H9 (cell line): ENCODE results near the gene PCCB. TPM values are rescaled to one million over a fixed set of nuclear protein-coding genes. Genes with fewer than 3 reads are reported as not detected.

Experiments used
- DNase-seq: peaks from one replicate; pipeline ENCODE4 v3.0.0-alpha.2; 2017
- H2AFZ ChIP-seq: one replicate; pipeline ENCODE4 v1.6.1; 2013; ENCODE audit warnings: mild to moderate bottlenecking, low read length, control low read depth, moderate library complexity
- H2AK5ac ChIP-seq: 2 replicates; pipeline ENCODE4 v1.6.1; 2013; ENCODE audit warnings: low read length, control low read depth, mixed read lengths; ENCODE audit not compliant: insufficient read length
- H2BK120ac ChIP-seq: one replicate; pipeline ENCODE4 v1.6.1; 2013; ENCODE audit warnings: low read depth, mild to moderate bottlenecking, low read length, control low read depth, inconsistent platforms; ENCODE audit not compliant: poor library complexity, severe bottlenecking
- H2BK12ac ChIP-seq: 2 replicates; pipeline ENCODE4 v1.6.1; 2013; ENCODE audit warnings: low read length, control low read depth, mixed read lengths, low read depth; ENCODE audit not compliant: insufficient read length
- H2BK15ac ChIP-seq: 2 replicates; pipeline ENCODE4 v1.6.1; 2013; ENCODE audit warnings: low read depth, low read length, control low read depth
- H2BK20ac ChIP-seq: one replicate; pipeline ENCODE4 v1.6.1; 2013; ENCODE audit warnings: low read depth, mild to moderate bottlenecking, low read length, control low read depth, inconsistent platforms; ENCODE audit not compliant: poor library complexity, severe bottlenecking
- H2BK5ac ChIP-seq: 2 replicates; pipeline ENCODE4 v1.6.1; 2013; ENCODE audit warnings: low read length, control low read depth, mixed read lengths; ENCODE audit not compliant: insufficient read length
- H3K14ac ChIP-seq: 2 replicates; pipeline ENCODE4 v1.6.1; 2013; ENCODE audit warnings: low read length, control low read depth; ENCODE audit not compliant: insufficient read depth
- H3K18ac ChIP-seq: 2 replicates; pipeline ENCODE4 v1.6.1; 2013; ENCODE audit warnings: low read depth, mild to moderate bottlenecking, mixed read lengths, low read length, control low read depth; ENCODE audit not compliant: insufficient read length
- H3K23ac ChIP-seq: 2 replicates; pipeline ENCODE4 v1.6.1; 2013; ENCODE audit warnings: low read length, control low read depth, mixed read lengths, low read depth; ENCODE audit not compliant: insufficient read length
- H3K23me2 ChIP-seq: 2 replicates; pipeline ENCODE4 v1.6.1; 2013; ENCODE audit warnings: low read depth, mild to moderate bottlenecking, mixed read lengths, low read length, control low read depth; ENCODE audit not compliant: insufficient read length, poor library complexity, severe bottlenecking
- H3K27ac ChIP-seq: 2 replicates; pipeline ENCODE4 v1.5.1; 2013; ENCODE audit warnings: low read length, control low read depth, mixed read lengths, low read depth; ENCODE audit not compliant: insufficient read length
- H3K27me3 ChIP-seq: 2 replicates; pipeline ENCODE4 v1.6.1; 2013; ENCODE audit warnings: low read length, control low read depth, inconsistent platforms; ENCODE audit not compliant: insufficient read depth
- H3K4ac ChIP-seq: 2 replicates; pipeline ENCODE4 v1.6.1; 2013; ENCODE audit warnings: low read depth, mild to moderate bottlenecking, control low read depth, inconsistent platforms, low read length, moderate library complexity
- H3K4me1 ChIP-seq: 2 replicates; pipeline ENCODE4 v1.6.1; 2013; ENCODE audit warnings: low read length, control low read depth, inconsistent platforms; ENCODE audit not compliant: insufficient read depth
- H3K4me2 ChIP-seq: 2 replicates; pipeline ENCODE4 v1.6.1; 2013; ENCODE audit warnings: low read length, control low read depth, mixed read lengths; ENCODE audit not compliant: insufficient read length, insufficient read depth
- H3K56ac ChIP-seq: 2 replicates; pipeline ENCODE4 v1.6.1; 2013; ENCODE audit warnings: low read depth, mild to moderate bottlenecking, mixed read lengths, low read length, control low read depth; ENCODE audit not compliant: insufficient read length
- H3K79me1 ChIP-seq: 2 replicates; pipeline ENCODE4 v1.6.1; 2013; ENCODE audit warnings: low read depth, mild to moderate bottlenecking, moderate library complexity, low read length, control low read depth, inconsistent platforms; ENCODE audit not compliant: insufficient read depth, poor library complexity, severe bottlenecking
- H3K79me2 ChIP-seq: 2 replicates; pipeline ENCODE4 v1.6.1; 2013; ENCODE audit warnings: low read length, control low read depth, inconsistent platforms; ENCODE audit not compliant: insufficient read depth
- H3K9ac ChIP-seq: 2 replicates; pipeline ENCODE4 v1.6.1; 2013; ENCODE audit warnings: low read length, control low read depth, mixed read lengths; ENCODE audit not compliant: insufficient read length; ENCODE audit errors: extremely low read depth
- H3K9me3 ChIP-seq: one replicate; pipeline ENCODE4 v1.6.1; 2013; ENCODE audit warnings: low read depth, low read length, inconsistent platforms; ENCODE audit not compliant: control insufficient read depth
- H3T11ph ChIP-seq: one replicate; pipeline ENCODE4 v1.6.1; 2013; ENCODE audit warnings: mild to moderate bottlenecking, low read length, control low read depth, inconsistent platforms
- H4K20me1 ChIP-seq: one replicate; pipeline ENCODE4 v1.6.1; 2013; ENCODE audit not compliant: control insufficient read depth, insufficient read length, insufficient read depth
- H4K5ac ChIP-seq: 2 replicates; pipeline ENCODE4 v1.6.1; 2013; ENCODE audit warnings: low read depth, mild to moderate bottlenecking, mixed read lengths, low read length, control low read depth; ENCODE audit not compliant: insufficient read length
- H4K8ac ChIP-seq: replicated peaks from 2 replicates; pipeline ENCODE4 v1.6.1; 2013; ENCODE audit warnings: low read length, control low read depth, mixed read lengths, low read depth; ENCODE audit not compliant: insufficient read length
- H4K91ac ChIP-seq: 2 replicates; pipeline ENCODE4 v1.6.1; 2013; ENCODE audit warnings: low read depth, mild to moderate bottlenecking, moderate library complexity, mixed read lengths, low read length, control low read depth; ENCODE audit not compliant: insufficient read length
- H3K27ac Mint-ChIP-seq, 3 experiments: 2 replicates in 2 of 3; 3 replicates in 1 of 3; pipeline ENCODE4 v1.8.0; 2020 to 2021; ENCODE audit warnings: mixed read lengths in 3 of 3, mild to moderate bottlenecking in 1 of 3, moderate library complexity in 1 of 3
- H3K27me3 Mint-ChIP-seq: 2 replicates; pipeline ENCODE4 v1.8.0; 2021; ENCODE audit warnings: low read depth, mild to moderate bottlenecking, moderate library complexity, mixed read lengths
- H3K36me3 Mint-ChIP-seq, 3 experiments: 2 replicates in 2 of 3; 3 replicates in 1 of 3; pipeline ENCODE4 v1.8.0; 2020 to 2021; ENCODE audit warnings: low read depth in 3 of 3, mixed read lengths in 3 of 3; ENCODE audit not compliant: insufficient read depth in 1 of 3
- H3K4me1 Mint-ChIP-seq, 2 experiments: 2 replicates each; pipeline ENCODE4 v1.8.0; 2020; ENCODE audit warnings: mixed read lengths in 2 of 2
- H3K4me3 Mint-ChIP-seq, 2 experiments: 2 replicates in 1 of 2; 3 replicates in 1 of 2; pipeline ENCODE4 v1.8.0; 2020 to 2021; ENCODE audit warnings: mild to moderate bottlenecking in 2 of 2, mixed read lengths in 2 of 2, moderate library complexity in 1 of 2
- H3K9me3 Mint-ChIP-seq, 2 experiments: 2 replicates in 1 of 2; 3 replicates in 1 of 2; pipeline ENCODE4 v1.8.0; 2020; ENCODE audit warnings: mild to moderate bottlenecking in 2 of 2, mixed read lengths in 2 of 2, moderate library complexity in 1 of 2
- WGBS: extraction: QIAGEN DNeasy Blood & Tissue Kit; methylation state at CpG from one replicate; pipeline ENCODE4 v1.1.7; 2013; ENCODE audit warnings: missing lambda C conversion rate, low lambda C conversion rate, mixed read lengths; ENCODE audit not compliant: insufficient read length; ENCODE audit errors: extremely low coverage; 5-methylcytosine and 5-hydroxymethylcytosine counted together
- total RNA-seq: library from RNA; stranded (reverse); gene quantifications from 2 replicates; pipeline ENCODE4 v1.2.1, GENCODE V29; 2021
- TF ChIP-seq, protein P1 (sequence below): fragments of 200-600 bp; sonication (generic); conservative IDR thresholded peaks from 3 replicates; pipeline ENCODE4 v1.8.0; 2021; ENCODE audit warnings: antibody characterized with exemption, mild to moderate bottlenecking

Gene PCCB
- total RNA-seq, 1 experiment from 2014 or later, result 68.9 TPM

DNA sequence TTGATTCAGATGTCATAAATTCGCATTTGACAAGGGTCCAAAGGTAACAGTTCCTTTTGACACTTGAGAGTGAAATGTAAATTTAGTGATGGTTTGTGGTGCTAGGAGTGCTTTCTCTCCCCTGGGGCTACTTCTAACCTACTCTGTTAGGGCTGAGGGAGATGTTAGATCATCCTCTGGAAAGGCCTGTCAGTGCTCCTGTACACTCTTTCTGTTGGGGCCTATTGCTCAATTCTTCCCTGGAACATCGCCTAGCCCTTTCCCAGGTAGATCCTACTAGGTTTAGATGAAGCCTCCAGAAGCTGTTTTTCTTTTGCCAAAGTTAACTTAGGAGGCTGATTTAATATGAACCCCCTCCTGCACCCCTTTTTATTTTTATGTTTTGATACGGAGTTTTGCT lies 1.4 kb downstream of the PCCB start:
- Histone ChIP-seq H3K27me3 (no peaks in the 10 kb centered on the region), H2BK20ac (no peak overlapping the region), H3K9ac (no peak overlapping the region), H3K27ac (no peak overlapping the region), H3T11ph (no peak overlapping the region), H4K5ac (no peak overlapping the region), H3K23me2 (no peaks in the 10 kb centered on the region), H2BK120ac (no peak overlapping the region), H2AFZ (no peak overlapping the region), H4K8ac (no peak overlapping the region), H3K23ac (no peak overlapping the region), H2BK15ac (no peak overlapping the region), H3K4me1 (no peaks in the 10 kb centered on the region), H2BK5ac (no peak overlapping the region), H2AK5ac (no peak overlapping the region), H3K4me2 (peak overlapping the region; percentile 53), H3K9me3 (no peaks in the 10 kb centered on the region), H3K56ac (no peak overlapping the region), H3K4ac (no peak overlapping the region), H3K18ac (no peak overlapping the region), H3K14ac (no peak overlapping the region), H3K79me1 (no peaks in the 10 kb centered on the region), H3K79me2 (no peaks in the 10 kb centered on the region; the same call in none of the 2 replicates), H2BK12ac (no peak overlapping the region), H4K20me1 (no peaks in the 10 kb centered on the region), H4K91ac (no peak overlapping the region)
- Mint-ChIP-seq H3K4me3 (peak overlapping the region; percentile 84 to 86), H3K27ac (peak overlapping the region in 1 of 3 experiments; percentile 49; a peak in 1 of 7 replicates), H3K36me3 (peaks cover 6 to 8% (median 7%) of the 10 kb centered on the region in 3 experiments; a peak in 6 of 7 replicates), H3K9me3 (no peaks in the 10 kb centered on the region), H3K4me1 (peaks cover 16 to 22% of the 10 kb centered on the region in 2 experiments), H3K27me3 (no peaks in the 10 kb centered on the region)
- DNase-seq, result no peak
- TF ChIP-seq, protein P1, sequence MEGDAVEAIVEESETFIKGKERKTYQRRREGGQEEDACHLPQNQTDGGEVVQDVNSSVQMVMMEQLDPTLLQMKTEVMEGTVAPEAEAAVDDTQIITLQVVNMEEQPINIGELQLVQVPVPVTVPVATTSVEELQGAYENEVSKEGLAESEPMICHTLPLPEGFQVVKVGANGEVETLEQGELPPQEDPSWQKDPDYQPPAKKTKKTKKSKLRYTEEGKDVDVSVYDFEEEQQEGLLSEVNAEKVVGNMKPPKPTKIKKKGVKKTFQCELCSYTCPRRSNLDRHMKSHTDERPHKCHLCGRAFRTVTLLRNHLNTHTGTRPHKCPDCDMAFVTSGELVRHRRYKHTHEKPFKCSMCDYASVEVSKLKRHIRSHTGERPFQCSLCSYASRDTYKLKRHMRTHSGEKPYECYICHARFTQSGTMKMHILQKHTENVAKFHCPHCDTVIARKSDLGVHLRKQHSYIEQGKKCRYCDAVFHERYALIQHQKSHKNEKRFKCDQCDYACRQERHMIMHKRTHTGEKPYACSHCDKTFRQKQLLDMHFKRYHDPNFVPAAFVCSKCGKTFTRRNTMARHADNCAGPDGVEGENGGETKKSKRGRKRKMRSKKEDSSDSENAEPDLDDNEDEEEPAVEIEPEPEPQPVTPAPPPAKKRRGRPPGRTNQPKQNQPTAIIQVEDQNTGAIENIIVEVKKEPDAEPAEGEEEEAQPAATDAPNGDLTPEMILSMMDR, result no peak
- no CpG with 5 or more reads among the region's 3 CpGs for WGBS
